Calu3 (cell line): ENCODE results near the gene MAGEF1. TPM values are rescaled to one million over a fixed set of nuclear protein-coding genes. Genes with fewer than 3 reads are reported as not detected.

Experiments used
- BruUV-seq: library from RNA; stranded (reverse); fragments of 400-500 nt; replicated peaks from 2 replicates; lab custom pipeline; 2021; lab: Mats Ljungman, UMichigan
- CTCF ChIA-PET: fragments of 300-600 bp; sonication (Branson Sonifier 250); formaldehyde crosslinking; loops from one replicate; lab custom pipeline; 2022; ENCODE audit warnings: antibody characterized with exemption; lab: Charles Lee
- DNase-seq: peaks from one replicate; pipeline ENCODE4 v3.0.0; 2022
- H3K27ac Mint-ChIP-seq: one replicate; pipeline ENCODE4 v1.8.0; 2022; ENCODE audit warnings: mixed read lengths; ENCODE audit not compliant: unreplicated experiment
- H3K27me3 Mint-ChIP-seq: one replicate; pipeline ENCODE4 v1.8.0; 2022; ENCODE audit warnings: mixed read lengths; ENCODE audit not compliant: unreplicated experiment
- H3K36me3 Mint-ChIP-seq: one replicate; pipeline ENCODE4 v1.8.0; 2022; ENCODE audit warnings: mild to moderate bottlenecking, moderate library complexity, mixed read lengths; ENCODE audit not compliant: insufficient read depth, unreplicated experiment
- H3K4me1 Mint-ChIP-seq: one replicate; pipeline ENCODE4 v1.8.0; 2022; ENCODE audit warnings: mild to moderate bottlenecking, low read depth, mixed read lengths; ENCODE audit not compliant: unreplicated experiment
- H3K4me3 Mint-ChIP-seq: one replicate; pipeline ENCODE4 v1.8.0; 2022; ENCODE audit warnings: mild to moderate bottlenecking, low read depth, moderate library complexity, mixed read lengths; ENCODE audit not compliant: unreplicated experiment
- H3K9me3 Mint-ChIP-seq: one replicate; pipeline ENCODE4 v1.8.0; 2022; ENCODE audit warnings: low read depth, mixed read lengths; ENCODE audit not compliant: unreplicated experiment
- CTCF ChIP-seq: fragments of 200-600 bp; IDR thresholded peaks from one replicate; pipeline ENCODE4 v1.8.0; 2022; ENCODE audit warnings: antibody characterized with exemption; ENCODE audit not compliant: unreplicated experiment
- intact Hi-C: fragments of 100-400 bp; cut with micrococcal nuclease; formaldehyde crosslinking; loops from one replicate; pipeline ENCODE4 v1.10.0; 2022; ENCODE audit not compliant: unreplicated experiment
- total RNA-seq: library from RNA; stranded (reverse); gene quantifications from 2 replicates; pipeline ENCODE4 v1.2.3, GENCODE V29; 2022

The MAGEF1 gene
- total RNA-seq, 1 experiment from 2014 or later = 57.9 TPM

GRCh38 chr3:184737641-184738505 lies 26.0 kb upstream of the MAGEF1 start:
- peak; percentile 47 for DNase-seq
- no peak overlapping the region for H3K4me3 Mint-ChIP-seq

GRCh38 chr3:184737063-184737462 lies 25.2 kb upstream of the MAGEF1 start:
- H3K27me3 Mint-ChIP-seq = peaks cover 62% of the 10 kb centered on the region
- H3K27ac Mint-ChIP-seq = no peak overlapping the region
- TF ChIP-seq CTCF = no peak
- no peaks in the 10 kb centered on the region for H3K9me3 Mint-ChIP-seq
- no peak for DNase-seq
- intact Hi-C loops = no loop called here
- H3K36me3 Mint-ChIP-seq = no peaks in the 10 kb centered on the region
- CTCF ChIA-PET = interaction anchor here (1.2 kb wide), 1 partner anchor 176 kb away, joined by 4 read pairs; the partner anchor contains the start of gene EPHB3
- no peak overlapping the region for H3K4me3 Mint-ChIP-seq
- H3K4me1 Mint-ChIP-seq = no peaks in the 10 kb centered on the region
- BruUV-seq = no TSS peak

More at GRCh38 chr3:184737641-184738505, 26.0 kb upstream of the MAGEF1 start:
- Mint-ChIP-seq H3K9me3 (no peaks in the 10 kb centered on the region), H3K27me3 (peaks cover 53% of the 10 kb centered on the region), H3K36me3 (no peaks in the 10 kb centered on the region), H3K27ac (no peak overlapping the region), H3K4me1 (no peaks in the 10 kb centered on the region)
- no peak for TF ChIP-seq CTCF
- CTCF ChIA-PET = interaction anchor here (0.7 to 3.4 kb wide), 3 partner anchors 176 to 198 kb away, joined by 3 to 24 read pairs (median 4); partner anchors contain the start of gene EPHB3
- intact Hi-C loops = no loop called here
- no TSS peak for BruUV-seq

DNA sequence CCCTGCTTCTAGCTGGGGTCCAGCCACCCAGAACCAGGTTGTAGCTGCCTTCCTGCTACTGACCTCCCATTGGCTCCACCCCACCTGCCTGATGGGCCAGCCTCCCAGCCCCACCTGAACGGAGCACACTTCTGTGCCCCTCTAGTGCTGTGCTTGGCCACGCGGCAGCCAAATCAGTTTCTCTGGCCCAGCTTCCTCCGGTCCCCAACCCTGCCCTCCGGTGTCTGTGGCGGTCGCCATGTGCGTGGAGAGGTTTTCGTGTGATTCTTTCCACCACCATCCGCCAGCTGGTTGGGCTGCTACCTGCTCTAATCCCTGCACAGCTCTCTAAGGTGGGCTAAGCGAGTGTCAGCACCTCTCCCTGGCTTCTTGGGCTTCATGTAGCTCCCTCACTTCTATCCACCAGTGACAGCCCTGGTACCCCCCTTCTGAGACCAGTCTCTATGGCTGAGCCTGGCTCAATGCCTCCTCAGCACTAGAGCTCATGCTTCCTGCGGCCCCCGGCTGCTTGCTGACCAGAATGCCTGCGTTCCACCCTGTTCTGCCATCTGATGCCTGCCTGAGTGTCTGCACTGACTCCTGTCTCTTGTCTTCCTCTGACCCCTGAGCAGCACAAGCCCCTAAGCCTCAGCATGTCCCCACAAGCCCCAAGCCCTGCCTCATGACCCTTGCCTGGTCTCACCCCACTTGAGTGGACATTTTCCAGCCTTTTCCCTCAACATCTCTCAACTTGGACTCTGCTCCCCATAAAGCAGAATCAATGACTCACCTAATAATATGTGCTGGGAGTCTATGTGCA lies 23.2 kb upstream of the MAGEF1 start:
- peaks cover 79% of the 10 kb centered on the region for H3K27me3 Mint-ChIP-seq
- BruUV-seq = no TSS peak
- CTCF ChIA-PET = interaction anchor here (0.6 to 1.0 kb wide), 2 partner anchors 20 to 39 kb away, joined by 3 to 5 read pairs; no protein-coding TSS in a partner anchor
- intact Hi-C loops = no loop called here
- no peaks in the 10 kb centered on the region for H3K36me3 Mint-ChIP-seq
- H3K4me1 Mint-ChIP-seq = no peaks in the 10 kb centered on the region
- no peaks in the 10 kb centered on the region for H3K9me3 Mint-ChIP-seq
- no peak overlapping the region for H3K4me3 Mint-ChIP-seq
- no peak overlapping the region for H3K27ac Mint-ChIP-seq
- DNase-seq = no peak
- no peak for TF ChIP-seq CTCF

GRCh38 chr3:184733971-184734608 lies 22.2 kb upstream of the MAGEF1 start:
- Mint-ChIP-seq H3K4me3 (no peak overlapping the region), H3K9me3 (no peaks in the 10 kb centered on the region), H3K36me3 (no peaks in the 10 kb centered on the region), H3K4me1 (no peaks in the 10 kb centered on the region), H3K27ac (no peak overlapping the region), H3K27me3 (peaks cover 72% of the 10 kb centered on the region)
- TF ChIP-seq CTCF = no peak
- BruUV-seq = no TSS peak
- no peak for DNase-seq
- intact Hi-C loops = no loop called here
- CTCF ChIA-PET = interaction anchor here (1.0 to 1.6 kb wide), 2 partner anchors 9 to 21 kb away, joined by 3 to 4 read pairs; no protein-coding TSS in a partner anchor
